Dendritic cell treated with granulocyte-macrophage colony-stimulating factor and Interleukin-4, amounts not matched to agents 40 ng/mL and 50 ng/mL, for 4 days (primary cell): ENCODE measurements around the gene CD101.

Experiments
- H3K27ac Mint-ChIP-seq: one replicate; pipeline ENCODE4 v1.8.0; 2022; ENCODE audit warnings: mild to moderate bottlenecking, mixed read lengths
- H3K27me3 Mint-ChIP-seq: one replicate; pipeline ENCODE4 v1.8.0; 2022; ENCODE audit warnings: mild to moderate bottlenecking, mixed read lengths
- H3K36me3 Mint-ChIP-seq: one replicate; pipeline ENCODE4 v1.8.0; 2022; ENCODE audit warnings: low read depth, mixed read lengths
- H3K4me1 Mint-ChIP-seq: one replicate; pipeline ENCODE4 v1.8.0; 2022; ENCODE audit warnings: low read depth, mixed read lengths
- H3K4me3 Mint-ChIP-seq: one replicate; pipeline ENCODE4 v1.8.0; 2022; ENCODE audit warnings: mild to moderate bottlenecking, moderate library complexity, mixed read lengths
- H3K9me3 Mint-ChIP-seq: one replicate; pipeline ENCODE4 v1.8.0; 2022; ENCODE audit warnings: mixed read lengths
- intact Hi-C: fragments of 100-400 bp; cut with micrococcal nuclease; formaldehyde crosslinking; loops from one replicate; pipeline ENCODE4 v1.15.0; 2022

The CD101 gene

GRCh38 chr1:116990612-116991151 is 10.9 kb upstream of the CD101 start:
- intact Hi-C loops, result loop anchor here (1.0 kb wide), 1 partner anchor 13 kb away; no protein-coding TSS in a partner anchor
- peak overlapping the region; percentile 85 for H3K27ac Mint-ChIP-seq
- H3K9me3 Mint-ChIP-seq, result no peaks in the 10 kb centered on the region
- peaks cover 34% of the 10 kb centered on the region for H3K36me3 Mint-ChIP-seq
- H3K27me3 Mint-ChIP-seq, result peaks cover 8% of the 10 kb centered on the region
- peaks cover 81% of the 10 kb centered on the region for H3K4me1 Mint-ChIP-seq
- H3K4me3 Mint-ChIP-seq, result no peak overlapping the region

- H3K27me3 Mint-ChIP-seq, result peaks cover 8% of the 10 kb centered on the region
- intact Hi-C loops, result no loop called here
- peak overlapping the region; percentile 85 for H3K27ac Mint-ChIP-seq
- H3K36me3 Mint-ChIP-seq, result peaks cover 29% of the 10 kb centered on the region
- H3K4me3 Mint-ChIP-seq, result peak overlapping the region; percentile 21
- H3K4me1 Mint-ChIP-seq, result peaks cover 82% of the 10 kb centered on the region
- H3K9me3 Mint-ChIP-seq, result no peaks in the 10 kb centered on the region
Observed at GRCh38 chr1:116991171-116991845, 10.3 kb upstream of the CD101 start.

- intact Hi-C loops, result no loop called here
- Mint-ChIP-seq H3K36me3 (peaks cover 23% of the 10 kb centered on the region), H3K9me3 (no peaks in the 10 kb centered on the region), H3K4me3 (peak overlapping the region; percentile 21), H3K27ac (peak overlapping the region; percentile 85), H3K4me1 (peaks cover 78% of the 10 kb centered on the region), H3K27me3 (peaks cover 3% of the 10 kb centered on the region)
Observed at GRCh38 chr1:116991918-116992317, 9.6 kb upstream of the CD101 start.

GRCh38 chr1:116993286-116993685 is 8.3 kb upstream of the CD101 start:
- H3K4me3 Mint-ChIP-seq, result no peak overlapping the region
- H3K4me1 Mint-ChIP-seq, result peaks cover 81% of the 10 kb centered on the region
- H3K27ac Mint-ChIP-seq, result no peak overlapping the region
- no peaks in the 10 kb centered on the region for H3K27me3 Mint-ChIP-seq
- H3K9me3 Mint-ChIP-seq, result no peaks in the 10 kb centered on the region
- intact Hi-C loops, result no loop called here
- H3K36me3 Mint-ChIP-seq, result peaks cover 10% of the 10 kb centered on the region

DNA sequence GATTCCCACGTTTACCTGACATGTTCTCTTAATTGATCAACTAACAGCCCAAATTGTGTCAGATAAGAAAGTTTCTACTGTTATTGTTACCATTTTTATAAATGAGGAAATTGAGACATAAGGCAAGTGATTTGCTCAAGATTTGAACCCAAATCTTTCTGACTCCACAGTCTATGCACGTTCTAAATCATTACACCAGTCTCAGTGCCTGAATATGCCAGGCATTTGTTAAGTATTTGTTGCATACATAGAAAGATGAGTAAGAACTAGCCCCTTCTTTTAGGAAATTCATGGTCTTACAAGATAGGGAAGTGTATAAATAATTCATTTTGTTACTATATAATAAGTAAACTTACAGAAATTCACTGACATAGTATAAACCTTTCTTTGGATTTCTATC is 7.1 kb upstream of the CD101 start:
- intact Hi-C loops, result no loop called here
- peaks cover 6% of the 10 kb centered on the region for H3K36me3 Mint-ChIP-seq
- no peaks in the 10 kb centered on the region for H3K27me3 Mint-ChIP-seq
- no peak overlapping the region for H3K27ac Mint-ChIP-seq
- H3K4me1 Mint-ChIP-seq, result peaks cover 83% of the 10 kb centered on the region
- H3K9me3 Mint-ChIP-seq, result no peaks in the 10 kb centered on the region
- H3K4me3 Mint-ChIP-seq, result no peak overlapping the region

- Mint-ChIP-seq H3K4me3 (no peak overlapping the region), H3K4me1 (peaks cover 83% of the 10 kb centered on the region), H3K27me3 (no peaks in the 10 kb centered on the region), H3K36me3 (no peaks in the 10 kb centered on the region), H3K27ac (no peak overlapping the region), H3K9me3 (no peaks in the 10 kb centered on the region)
- intact Hi-C loops, result no loop called here
Observed at GRCh38 chr1:116997066-116997465, 4.5 kb upstream of the CD101 start.

GRCh38 chr1:116997636-116998035 is 3.9 kb upstream of the CD101 start:
- intact Hi-C loops, result no loop called here
- H3K27ac Mint-ChIP-seq, result no peak overlapping the region

DNA sequence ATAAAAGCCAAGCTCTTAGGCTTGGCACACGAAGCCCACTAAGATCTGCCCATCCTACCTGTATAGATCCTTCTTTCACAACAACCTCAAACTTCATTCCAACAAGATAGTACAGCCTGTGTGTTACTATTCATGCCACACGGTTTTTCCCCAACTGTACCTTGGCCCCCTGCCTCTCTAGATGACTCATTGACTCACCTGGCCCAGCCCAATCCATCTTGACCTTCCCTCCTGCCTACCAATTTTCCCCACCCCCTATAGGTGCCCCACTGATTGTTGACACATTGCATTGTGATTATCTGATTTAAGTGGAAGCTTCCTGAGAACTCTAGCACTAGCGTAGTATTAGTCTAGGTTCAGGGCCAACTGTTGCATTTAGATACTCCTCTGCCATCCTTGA is 2.0 kb upstream of the CD101 start:
- no peaks in the 10 kb centered on the region for H3K9me3 Mint-ChIP-seq
- no peak overlapping the region for H3K4me3 Mint-ChIP-seq
- intact Hi-C loops, result no loop called here
- no peaks in the 10 kb centered on the region for H3K36me3 Mint-ChIP-seq
- H3K27ac Mint-ChIP-seq, result peak overlapping the region; percentile 71
- H3K27me3 Mint-ChIP-seq, result no peaks in the 10 kb centered on the region
- peaks cover 80% of the 10 kb centered on the region for H3K4me1 Mint-ChIP-seq

More at GRCh38 chr1:116997636-116998035, 3.9 kb upstream of the CD101 start:
- Mint-ChIP-seq H3K4me3 (no peak overlapping the region), H3K36me3 (no peaks in the 10 kb centered on the region), H3K27me3 (no peaks in the 10 kb centered on the region), H3K9me3 (no peaks in the 10 kb centered on the region), H3K4me1 (peaks cover 83% of the 10 kb centered on the region)

DNA sequence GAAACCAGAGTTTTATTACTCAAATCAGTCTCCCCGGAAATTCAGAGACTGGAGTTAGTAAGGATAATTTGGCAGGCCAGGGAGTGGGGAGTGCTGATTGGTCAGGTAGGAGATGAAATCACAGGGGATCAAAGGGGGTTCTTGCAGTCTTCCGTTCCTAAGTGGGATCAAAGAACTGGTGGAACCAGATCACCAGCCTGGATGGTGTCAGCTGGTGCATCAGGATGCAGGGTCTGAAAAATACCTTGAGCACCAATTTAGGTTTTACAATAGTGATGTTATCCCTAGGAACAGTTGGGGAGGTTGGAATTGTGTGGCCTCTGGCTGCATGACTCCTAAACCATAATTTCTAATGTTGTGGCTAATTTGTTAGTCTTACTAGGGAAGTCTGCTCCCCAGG is 1.4 kb upstream of the CD101 start:
- Mint-ChIP-seq H3K27me3 (no peaks in the 10 kb centered on the region), H3K27ac (peak overlapping the region; percentile 71), H3K4me3 (no peak overlapping the region), H3K4me1 (peaks cover 80% of the 10 kb centered on the region), H3K36me3 (no peaks in the 10 kb centered on the region), H3K9me3 (no peaks in the 10 kb centered on the region)
- intact Hi-C loops, result no loop called here

GRCh38 chr1:117003223-117003875 is 1.8 kb downstream of the CD101 start:
- Mint-ChIP-seq H3K27ac (peak overlapping the region; percentile 81), H3K27me3 (no peaks in the 10 kb centered on the region), H3K4me1 (peaks cover 78% of the 10 kb centered on the region), H3K36me3 (no peaks in the 10 kb centered on the region), H3K9me3 (no peaks in the 10 kb centered on the region), H3K4me3 (peak overlapping the region; percentile 30)
- intact Hi-C loops, result loop anchor here (1.0 kb wide), 1 partner anchor 13 kb away; no protein-coding TSS in a partner anchor

DNA sequence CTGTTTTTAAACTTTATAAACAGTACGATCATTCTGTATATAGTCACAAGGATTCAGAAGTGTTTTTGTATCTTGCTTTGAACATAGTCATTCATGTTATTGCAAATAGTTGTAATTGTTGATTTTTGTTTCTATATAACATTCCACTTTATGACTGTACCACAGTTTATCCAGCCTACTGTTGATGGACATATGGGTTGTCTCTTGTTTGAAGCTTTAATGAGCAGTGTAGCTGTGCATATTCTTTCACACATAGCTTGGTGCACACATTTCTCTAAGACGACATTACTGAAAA is 6.1 kb downstream of the CD101 start:
- intact Hi-C loops, result loop anchor here (5.0 kb wide), 1 partner anchor 40 kb away; no protein-coding TSS in a partner anchor
- Mint-ChIP-seq H3K27me3 (no peaks in the 10 kb centered on the region), H3K9me3 (no peaks in the 10 kb centered on the region), H3K4me3 (no peak overlapping the region), H3K36me3 (no peaks in the 10 kb centered on the region), H3K4me1 (peaks cover 56% of the 10 kb centered on the region), H3K27ac (peak overlapping the region; percentile 14)

GRCh38 chr1:117008656-117009055 is 7.1 kb downstream of the CD101 start:
- Mint-ChIP-seq H3K27me3 (no peaks in the 10 kb centered on the region), H3K4me3 (no peak overlapping the region), H3K9me3 (no peaks in the 10 kb centered on the region), H3K4me1 (peaks cover 46% of the 10 kb centered on the region), H3K36me3 (no peaks in the 10 kb centered on the region), H3K27ac (peak overlapping the region; percentile 42)
- intact Hi-C loops, result loop anchor here (5.0 kb wide), 1 partner anchor 39 kb away; no protein-coding TSS in a partner anchor

- Mint-ChIP-seq H3K4me1 (peaks cover 41% of the 10 kb centered on the region), H3K27ac (peak overlapping the region; percentile 37), H3K27me3 (no peaks in the 10 kb centered on the region), H3K36me3 (no peaks in the 10 kb centered on the region), H3K9me3 (no peaks in the 10 kb centered on the region), H3K4me3 (no peak overlapping the region)
- intact Hi-C loops, result loop anchor here (5.0 kb wide), 1 partner anchor 38 kb away; no protein-coding TSS in a partner anchor
Observed at GRCh38 chr1:117009132-117009531, 7.6 kb downstream of the CD101 start.

GRCh38 chr1:117010310-117010969 is 8.9 kb downstream of the CD101 start:
- intact Hi-C loops, result no loop called here
- Mint-ChIP-seq H3K4me3 (no peak overlapping the region), H3K9me3 (no peaks in the 10 kb centered on the region), H3K4me1 (peaks cover 33% of the 10 kb centered on the region), H3K36me3 (no peaks in the 10 kb centered on the region), H3K27ac (no peak overlapping the region), H3K27me3 (no peaks in the 10 kb centered on the region)
